ENCODE data around the gene SOHLH1.

DNA sequence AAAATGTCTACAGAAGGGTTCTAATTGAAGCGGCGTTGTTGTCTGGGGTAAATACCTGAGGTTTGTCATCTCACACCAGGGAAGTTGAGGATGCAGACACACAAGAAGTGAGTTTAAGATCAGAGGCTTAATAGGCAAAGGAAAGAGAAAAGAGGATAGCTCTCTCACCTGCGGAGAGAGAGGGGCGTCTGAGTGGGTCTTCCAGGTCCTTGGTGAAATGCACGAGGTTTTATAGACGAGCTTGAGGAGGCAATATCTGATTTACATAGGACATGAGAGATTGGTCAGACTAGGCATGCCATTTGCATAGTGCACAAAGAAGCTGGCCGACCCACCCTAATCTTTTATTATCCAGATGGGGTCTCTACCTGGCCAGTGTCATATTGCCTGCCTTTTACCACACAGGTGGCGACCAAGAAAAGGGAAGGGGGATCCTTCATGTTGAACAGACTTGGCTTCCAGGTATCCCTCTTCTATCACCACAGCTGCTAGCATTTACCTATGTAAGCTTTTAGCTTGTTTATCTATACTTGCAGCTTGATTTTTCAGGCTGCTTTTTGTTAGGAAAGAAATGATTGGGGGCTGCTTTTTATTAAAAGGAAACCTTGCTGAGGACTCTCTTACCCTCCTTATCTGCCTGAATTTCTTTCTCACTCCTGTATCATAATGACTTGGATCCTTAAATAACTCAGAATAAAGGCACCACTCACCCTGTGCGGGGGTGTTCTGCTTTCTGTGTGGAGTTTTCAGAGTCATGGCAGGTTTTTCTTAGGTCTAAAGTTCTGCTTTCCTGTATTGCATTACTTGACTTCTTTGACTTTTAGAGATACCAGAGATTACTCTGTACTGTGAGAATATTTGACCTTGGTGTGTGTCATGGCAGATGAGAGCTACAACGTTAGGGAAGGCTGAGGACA, 50.5 kb downstream of the SOHLH1 start:
- TF ChIP-seq, protein P1, sequence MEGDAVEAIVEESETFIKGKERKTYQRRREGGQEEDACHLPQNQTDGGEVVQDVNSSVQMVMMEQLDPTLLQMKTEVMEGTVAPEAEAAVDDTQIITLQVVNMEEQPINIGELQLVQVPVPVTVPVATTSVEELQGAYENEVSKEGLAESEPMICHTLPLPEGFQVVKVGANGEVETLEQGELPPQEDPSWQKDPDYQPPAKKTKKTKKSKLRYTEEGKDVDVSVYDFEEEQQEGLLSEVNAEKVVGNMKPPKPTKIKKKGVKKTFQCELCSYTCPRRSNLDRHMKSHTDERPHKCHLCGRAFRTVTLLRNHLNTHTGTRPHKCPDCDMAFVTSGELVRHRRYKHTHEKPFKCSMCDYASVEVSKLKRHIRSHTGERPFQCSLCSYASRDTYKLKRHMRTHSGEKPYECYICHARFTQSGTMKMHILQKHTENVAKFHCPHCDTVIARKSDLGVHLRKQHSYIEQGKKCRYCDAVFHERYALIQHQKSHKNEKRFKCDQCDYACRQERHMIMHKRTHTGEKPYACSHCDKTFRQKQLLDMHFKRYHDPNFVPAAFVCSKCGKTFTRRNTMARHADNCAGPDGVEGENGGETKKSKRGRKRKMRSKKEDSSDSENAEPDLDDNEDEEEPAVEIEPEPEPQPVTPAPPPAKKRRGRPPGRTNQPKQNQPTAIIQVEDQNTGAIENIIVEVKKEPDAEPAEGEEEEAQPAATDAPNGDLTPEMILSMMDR (IDR thresholded peaks at IDR 0.05; ENCODE audit: low read depth, low read length, poor library complexity, severe bottlenecking), result no peak
- TF ChIP-seq EZH2phosphoT487 (IDR thresholded peaks at IDR 0.05; ENCODE audit: borderline replicate concordance, low read length), result no peak

All from DOHH2 (cell line).